Omental fat pad (tissue), 4 donors: ENCODE data around the gene GID8. TPM values are rescaled to one million over a fixed set of nuclear protein-coding genes. Genes with fewer than 3 reads are reported as not detected.

ENCODE experiments used
- ATAC-seq: fragments of 150-250 bp; one replicate; pipeline ENCODE4 v1.9.1; 2016; ENCODE audit warnings: mild to moderate bottlenecking, moderate library complexity; ENCODE audit not compliant: low FRiP score
- DNase-seq: peaks from one replicate; pipeline ENCODE4 v3.0.0-alpha.2; 2019; ENCODE audit warnings: low spot score
- CTCF ChIP-seq, 3 donors: fragments of 450-650 bp; IDR thresholded peaks; one replicate each; pipeline ENCODE4 v1.5.1; 2016 to 2017; ENCODE audit warnings: antibody characterized with exemption in 3 of 3, mild to moderate bottlenecking in 3 of 3, moderate library complexity in 2 of 3
- total RNA-seq, 4 donors: library from RNA; depleted of rRNA; stranded (reverse); fragments of >200 nt; gene quantifications; one replicate each; pipeline ENCODE4 v1.1.0, GENCODE V29; 2016

Gene GID8
- total RNA-seq, 4 donors from 2014 or later = 21.7 to 33.4 (median 25.5) TPM

GRCh38 chr20:62926229-62927127, 11.5 kb upstream of the GID8 start, which contains the start of gene DIDO1:
TSS of gene DIDO1 (minus strand) at chr20:62926505.
- DNase-seq (peak; percentile 60), ATAC-seq (peak; percentile 86)
- no peak for TF ChIP-seq CTCF (IDR thresholded peaks at IDR 0.05)

GRCh38 chr20:62927128-62927705, 10.7 kb upstream of the GID8 start:
- no peak for ATAC-seq
- no peak for DNase-seq
- TF ChIP-seq CTCF (IDR thresholded peaks at IDR 0.05) = no peak

DNA sequence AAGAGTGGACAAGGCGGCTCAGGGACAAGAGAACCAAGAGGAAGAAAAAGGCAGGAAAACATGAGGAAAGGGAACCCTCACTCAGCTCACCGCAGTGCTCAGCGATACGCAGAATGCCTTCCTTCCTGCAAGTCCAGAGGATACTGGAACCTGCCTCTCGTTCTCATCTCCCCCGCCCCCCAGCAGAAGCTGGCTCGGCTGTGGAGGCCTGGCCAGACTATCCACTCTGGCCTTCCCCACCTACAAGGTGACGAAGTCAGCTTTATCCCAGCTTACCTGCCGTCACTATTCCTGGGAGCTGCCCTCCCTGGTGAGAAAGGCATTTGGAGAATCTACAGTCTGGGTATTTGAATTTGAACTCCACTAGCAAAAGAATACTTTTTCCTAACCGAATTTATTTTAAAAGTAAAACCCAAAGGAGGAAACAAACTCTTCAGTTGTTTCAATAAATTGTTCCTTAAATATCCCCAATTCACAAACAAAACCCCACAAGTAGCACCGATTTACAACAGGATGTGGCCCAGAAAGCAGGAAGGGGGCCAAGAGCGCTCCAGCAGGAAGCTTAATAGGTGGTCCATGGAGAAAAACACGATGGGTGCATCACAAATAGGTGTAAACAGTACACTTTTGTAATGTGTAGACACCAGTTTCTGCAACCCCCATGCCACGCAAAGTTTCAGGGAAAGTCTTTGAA, 9.6 kb upstream of the GID8 start:
- TF ChIP-seq CTCF (IDR thresholded peaks at IDR 0.05) = no peak
- ATAC-seq = no peak
- no peak for DNase-seq

GRCh38 chr20:62929051-62929538, 8.9 kb upstream of the GID8 start:
- no peak for TF ChIP-seq CTCF (IDR thresholded peaks at IDR 0.05)
- no peak for DNase-seq
- ATAC-seq = peak; percentile 52

- ATAC-seq = no peak
- TF ChIP-seq CTCF (IDR thresholded peaks at IDR 0.05) = no peak
- DNase-seq = no peak
These were observed 6.5 kb upstream of the GID8 start for GRCh38 chr20:62931464-62931863.

DNA sequence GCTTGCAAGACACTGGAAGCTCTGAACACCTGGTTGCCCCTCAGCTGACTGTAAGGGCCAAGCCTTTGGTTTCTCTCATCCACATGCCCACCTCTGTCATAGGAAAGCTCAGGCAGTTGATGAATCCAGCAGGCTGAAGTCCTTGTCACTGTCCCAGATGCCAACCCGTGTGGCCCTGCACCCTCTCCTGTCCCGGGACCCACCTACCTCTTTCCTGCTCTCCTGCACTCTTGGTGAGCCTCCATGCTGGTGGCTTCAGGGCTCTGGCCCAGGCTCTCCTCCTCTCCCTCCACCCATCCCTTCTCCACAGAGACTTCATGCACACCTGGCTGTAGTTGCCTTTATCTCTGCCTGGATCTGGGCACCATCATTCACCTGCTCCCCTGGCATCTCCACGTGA, 4.0 kb upstream of the GID8 start:
- DNase-seq (no peak), ATAC-seq (no peak)

More for the DNA sequence above, 4.0 kb upstream of the GID8 start:
- TF ChIP-seq CTCF (IDR thresholded peaks at IDR 0.05) = no peak
